OCI-LY3 (cell line): ENCODE data around the gene PAWR.

Experiments
- H2AFZ ChIP-seq: fragments of 200-600, 300-600 bp; shearing (Covaris generic); 2 replicates; pipeline ENCODE4 v1.6.0; 2014; ENCODE audit warnings: antibody characterized with exemption, low read depth, low read length
- H3K27ac ChIP-seq: fragments of 200-600, 300-600 bp; sonication (generic); 2 replicates; pipeline ENCODE4 v1.5.1; 2014; ENCODE audit warnings: mild to moderate bottlenecking, low read length, moderate library complexity, mixed read lengths
- H3K27me3 ChIP-seq: fragments of 200-600, 300-600 bp; sonication (generic); 2 replicates; pipeline ENCODE4 v1.6.1; 2014; ENCODE audit warnings: low read depth, low read length, mixed read lengths
- H3K36me3 ChIP-seq: fragments of 200-600, 300-600 bp; sonication (generic); replicated peaks from 2 replicates; pipeline ENCODE3; 2014; ENCODE audit warnings: low read depth, low read length, mixed read lengths
- H3K4me1 ChIP-seq: fragments of 300-600, 200-600 bp; sonication (generic); 2 replicates; pipeline ENCODE4 v1.6.1; 2014; ENCODE audit warnings: low read length, mixed read lengths
- H3K4me2 ChIP-seq: fragments of 200-600, 300-600 bp; sonication (generic); 2 replicates; pipeline ENCODE4 v1.6.1; 2014; ENCODE audit warnings: low read length, mixed read lengths
- H3K4me3 ChIP-seq: fragments of 300-600, 200-600 bp; sonication (generic); 2 replicates; pipeline ENCODE4 v1.5.1; 2014; ENCODE audit warnings: antibody characterized with exemption, mild to moderate bottlenecking, low read length, moderate library complexity
- H3K79me2 ChIP-seq: fragments of 300-600, 200-600 bp; shearing (Covaris generic); 2 replicates; pipeline ENCODE4 v1.6.1; 2014; ENCODE audit warnings: mild to moderate bottlenecking, low read length, mixed read lengths
- H3K9ac ChIP-seq: fragments of 300-600, 200-600 bp; shearing (Covaris generic); 2 replicates; pipeline ENCODE4 v1.6.0; 2014; ENCODE audit warnings: mild to moderate bottlenecking, low read length, moderate library complexity
- H3K9me3 ChIP-seq: fragments of 200-600, 300-600 bp; shearing (Covaris generic); 2 replicates; pipeline ENCODE4 v1.6.1; 2014; ENCODE audit warnings: low read length, mixed read lengths; ENCODE audit not compliant: insufficient read depth
- H4K20me1 ChIP-seq: fragments of 200-600, 300-600 bp; sonication (generic); 2 replicates; pipeline ENCODE4 v1.6.1; 2016; ENCODE audit warnings: low read length, mixed read lengths; ENCODE audit not compliant: insufficient read depth
- EZH2phosphoT487 ChIP-seq: fragments of 200-600 bp; shearing (Covaris generic); IDR thresholded peaks from 2 replicates; pipeline ENCODE4 v1.6.1; 2018; ENCODE audit warnings: antibody characterized with exemption, mixed run types, low read depth
- TF ChIP-seq, protein P1 (sequence below): fragments of 200-600, 300-600 bp; sonication (generic); IDR thresholded peaks from 2 replicates; pipeline ENCODE4 v1.5.1; 2014; ENCODE audit warnings: antibody characterized with exemption, low read length, low read depth

Gene PAWR

GRCh38 chr12:79706676-79707075 lies 15.9 kb upstream of the PAWR start:
- Histone ChIP-seq H4K20me1 (no peaks in the 10 kb centered on the region), H3K9me3 (no peaks in the 10 kb centered on the region), H3K36me3 (no peaks in the 10 kb centered on the region), H3K27me3 (no peaks in the 10 kb centered on the region), H3K79me2 (no peaks in the 10 kb centered on the region), H3K9ac (no peak overlapping the region), H3K4me1 (no peaks in the 10 kb centered on the region), H2AFZ (no peak overlapping the region), H3K27ac (no peak overlapping the region), H3K4me2 (no peak overlapping the region), H3K4me3 (no peak overlapping the region)
- TF ChIP-seq EZH2phosphoT487, result no peak
- TF ChIP-seq, protein P1, sequence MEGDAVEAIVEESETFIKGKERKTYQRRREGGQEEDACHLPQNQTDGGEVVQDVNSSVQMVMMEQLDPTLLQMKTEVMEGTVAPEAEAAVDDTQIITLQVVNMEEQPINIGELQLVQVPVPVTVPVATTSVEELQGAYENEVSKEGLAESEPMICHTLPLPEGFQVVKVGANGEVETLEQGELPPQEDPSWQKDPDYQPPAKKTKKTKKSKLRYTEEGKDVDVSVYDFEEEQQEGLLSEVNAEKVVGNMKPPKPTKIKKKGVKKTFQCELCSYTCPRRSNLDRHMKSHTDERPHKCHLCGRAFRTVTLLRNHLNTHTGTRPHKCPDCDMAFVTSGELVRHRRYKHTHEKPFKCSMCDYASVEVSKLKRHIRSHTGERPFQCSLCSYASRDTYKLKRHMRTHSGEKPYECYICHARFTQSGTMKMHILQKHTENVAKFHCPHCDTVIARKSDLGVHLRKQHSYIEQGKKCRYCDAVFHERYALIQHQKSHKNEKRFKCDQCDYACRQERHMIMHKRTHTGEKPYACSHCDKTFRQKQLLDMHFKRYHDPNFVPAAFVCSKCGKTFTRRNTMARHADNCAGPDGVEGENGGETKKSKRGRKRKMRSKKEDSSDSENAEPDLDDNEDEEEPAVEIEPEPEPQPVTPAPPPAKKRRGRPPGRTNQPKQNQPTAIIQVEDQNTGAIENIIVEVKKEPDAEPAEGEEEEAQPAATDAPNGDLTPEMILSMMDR, result no peak

GRCh38 chr12:79706156-79706555 lies 15.4 kb upstream of the PAWR start:
- no peaks in the 10 kb centered on the region for H3K4me1 ChIP-seq
- H3K27me3 ChIP-seq, result no peaks in the 10 kb centered on the region
- no peak overlapping the region for H3K9ac ChIP-seq
- H2AFZ ChIP-seq, result no peak overlapping the region
- no peak overlapping the region for H3K4me2 ChIP-seq
- H3K27ac ChIP-seq, result no peak overlapping the region
- no peaks in the 10 kb centered on the region for H4K20me1 ChIP-seq
- H3K36me3 ChIP-seq, result no peaks in the 10 kb centered on the region
- no peaks in the 10 kb centered on the region for H3K9me3 ChIP-seq
- TF ChIP-seq, protein P1, result no peak
- TF ChIP-seq EZH2phosphoT487, result no peak
- H3K4me3 ChIP-seq, result no peak overlapping the region
- H3K79me2 ChIP-seq, result no peaks in the 10 kb centered on the region

GRCh38 chr12:79698966-79699365 lies 8.2 kb upstream of the PAWR start:
- H3K4me1 ChIP-seq, result no peaks in the 10 kb centered on the region
- H3K79me2 ChIP-seq, result no peaks in the 10 kb centered on the region
- H3K4me2 ChIP-seq, result no peak overlapping the region
- H2AFZ ChIP-seq, result no peak overlapping the region
- no peaks in the 10 kb centered on the region for H3K36me3 ChIP-seq
- H3K27me3 ChIP-seq, result no peaks in the 10 kb centered on the region
- TF ChIP-seq, protein P1, result no peak
- TF ChIP-seq EZH2phosphoT487, result no peak
- no peak overlapping the region for H3K4me3 ChIP-seq
- no peak overlapping the region for H3K9ac ChIP-seq
- H3K27ac ChIP-seq, result no peak overlapping the region
- no peaks in the 10 kb centered on the region for H3K9me3 ChIP-seq
- no peaks in the 10 kb centered on the region for H4K20me1 ChIP-seq

GRCh38 chr12:79696416-79696815 lies 5.7 kb upstream of the PAWR start:
- H3K27me3 ChIP-seq, result peaks cover 15% of the 10 kb centered on the region
- H3K27ac ChIP-seq, result no peak overlapping the region
- H3K4me3 ChIP-seq, result no peak overlapping the region
- H2AFZ ChIP-seq, result no peak overlapping the region
- TF ChIP-seq, protein P1, result no peak
- TF ChIP-seq EZH2phosphoT487, result no peak
- no peaks in the 10 kb centered on the region for H3K36me3 ChIP-seq
- peaks cover 11% of the 10 kb centered on the region for H3K4me1 ChIP-seq
- no peak overlapping the region for H3K4me2 ChIP-seq
- H3K9me3 ChIP-seq, result no peaks in the 10 kb centered on the region
- H4K20me1 ChIP-seq, result no peaks in the 10 kb centered on the region
- H3K79me2 ChIP-seq, result no peaks in the 10 kb centered on the region
- H3K9ac ChIP-seq, result no peak overlapping the region
